ENCODE data around the gene MUC2.

The MUC2 gene

GRCh38 chr11:1074244-1075221 lies at the start of gene MUC2:
Gene MUC2 (plus strand): TSS chr11:1074874.
- no peak for DNase-seq

- no peak for DNase-seq
These were observed 49.1 kb upstream of the MUC2 start for GRCh38 chr11:1025410-1026162.

- no peak for DNase-seq
These were observed 48.6 kb upstream of the MUC2 start for GRCh38 chr11:1026163-1026450.

- no peak for DNase-seq
These were observed 47.8 kb upstream of the MUC2 start for GRCh38 chr11:1026641-1027482.

- DNase-seq, result no peak
These were observed 47.0 kb upstream of the MUC2 start for GRCh38 chr11:1027483-1028290.

- DNase-seq, result no peak
These were observed 46.5 kb upstream of the MUC2 start for GRCh38 chr11:1028291-1028540.

- no peak for DNase-seq
These were observed 46.1 kb upstream of the MUC2 start for GRCh38 chr11:1028616-1029015.

- no peak for DNase-seq
These were observed 45.6 kb upstream of the MUC2 start for GRCh38 chr11:1029051-1029450.

GRCh38 chr11:1029654-1030053 lies 45.0 kb upstream of the MUC2 start:
- no peak for DNase-seq

- no peak for DNase-seq
These were observed 44.6 kb upstream of the MUC2 start for GRCh38 chr11:1030086-1030485.

GRCh38 chr11:1030556-1030955 lies 44.1 kb upstream of the MUC2 start:
- no peak for DNase-seq

- no peak for DNase-seq
These were observed 43.4 kb upstream of the MUC2 start for GRCh38 chr11:1031121-1031899.

GRCh38 chr11:1032310-1032891 lies 42.3 kb upstream of the MUC2 start:
- no peak for DNase-seq

- no peak for DNase-seq
These were observed 41.5 kb upstream of the MUC2 start for GRCh38 chr11:1033016-1033798.

- DNase-seq, result no peak
These were observed 40.7 kb upstream of the MUC2 start for GRCh38 chr11:1034001-1034400.

- DNase-seq, result no peak
These were observed 40.0 kb upstream of the MUC2 start for GRCh38 chr11:1034456-1035295.

GRCh38 chr11:1035577-1036283 lies 38.9 kb upstream of the MUC2 start:
- no peak for DNase-seq

- DNase-seq, result no peak
These were observed 38.3 kb upstream of the MUC2 start, which contains the start of gene MUC6 for GRCh38 chr11:1036303-1036923. Gene MUC6 (minus strand): TSS chr11:1036718. CDS start chr11:1036655, 63 bp downstream.

All from NCI-H1694 (cell line).